ENCODE measurements around the gene SEMA3B.
A peak's percentile ranks its signal among the peaks of the same experiment; 100 is the strongest.
"Not testable (repeated sequence)": the region's sequence is repeated elsewhere in the genome, so short reads cannot be mapped to it uniquely, and the experiment has no call there.

Gene SEMA3B

GRCh38 chr3:50237754-50238548, 31.0 kb upstream of the SEMA3B start:
- peak; percentile 67 to 68 for DNase-seq (ENCODE audit: low read depth in 2 of 2)

DNA sequence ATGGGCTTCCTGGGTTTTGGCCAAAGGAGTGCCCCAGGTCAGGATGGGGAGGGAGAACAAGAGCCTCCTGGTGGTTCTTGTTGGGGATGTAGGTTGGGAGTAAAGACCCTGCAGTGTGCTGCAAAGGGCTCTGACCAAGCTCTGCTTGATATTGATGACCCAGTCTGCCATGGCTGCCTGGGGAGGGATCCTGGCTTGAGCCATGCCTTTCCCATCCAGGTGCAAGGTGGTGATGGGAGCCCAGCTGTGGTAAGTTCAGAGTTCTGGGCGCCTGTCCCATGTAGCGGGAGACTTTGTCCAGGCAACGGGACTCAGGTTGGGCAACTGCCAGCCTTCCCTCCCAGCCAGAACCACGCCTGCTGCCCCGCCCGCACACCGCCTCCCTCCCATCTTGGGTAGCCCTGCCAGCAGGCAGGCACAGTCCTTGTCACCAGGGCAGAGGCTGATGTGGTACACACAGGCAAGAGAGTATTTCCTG, 30.4 kb upstream of the SEMA3B start:
- DNase-seq (ENCODE audit: low read depth in 2 of 2): no peak

DNA sequence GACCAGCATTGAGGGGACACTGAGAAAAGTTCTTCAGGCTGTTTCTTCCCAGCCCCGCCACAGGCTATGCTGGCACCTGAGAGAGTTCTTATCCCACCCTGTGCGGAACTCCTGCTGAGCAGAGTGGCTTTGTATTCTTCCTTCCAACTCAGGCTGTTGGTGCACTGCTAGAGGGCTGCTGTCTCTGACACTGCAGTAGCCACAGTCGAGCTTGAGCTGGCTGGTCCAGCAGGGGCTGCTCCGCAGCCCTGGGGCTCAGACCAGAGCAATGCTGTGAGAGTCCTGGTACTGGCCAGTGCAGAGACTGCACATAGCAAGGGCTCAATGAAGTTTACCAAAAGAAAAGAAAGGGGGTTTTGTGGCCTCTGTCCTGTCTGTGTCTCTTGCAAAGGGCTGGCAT, 29.3 kb upstream of the SEMA3B start:
- DNase-seq (ENCODE audit: low read depth in 2 of 2): no peak

- DNase-seq (ENCODE audit: low read depth in 2 of 2): no peak
Observed at GRCh38 chr3:50241163-50241562, 27.8 kb upstream of the SEMA3B start.

DNA sequence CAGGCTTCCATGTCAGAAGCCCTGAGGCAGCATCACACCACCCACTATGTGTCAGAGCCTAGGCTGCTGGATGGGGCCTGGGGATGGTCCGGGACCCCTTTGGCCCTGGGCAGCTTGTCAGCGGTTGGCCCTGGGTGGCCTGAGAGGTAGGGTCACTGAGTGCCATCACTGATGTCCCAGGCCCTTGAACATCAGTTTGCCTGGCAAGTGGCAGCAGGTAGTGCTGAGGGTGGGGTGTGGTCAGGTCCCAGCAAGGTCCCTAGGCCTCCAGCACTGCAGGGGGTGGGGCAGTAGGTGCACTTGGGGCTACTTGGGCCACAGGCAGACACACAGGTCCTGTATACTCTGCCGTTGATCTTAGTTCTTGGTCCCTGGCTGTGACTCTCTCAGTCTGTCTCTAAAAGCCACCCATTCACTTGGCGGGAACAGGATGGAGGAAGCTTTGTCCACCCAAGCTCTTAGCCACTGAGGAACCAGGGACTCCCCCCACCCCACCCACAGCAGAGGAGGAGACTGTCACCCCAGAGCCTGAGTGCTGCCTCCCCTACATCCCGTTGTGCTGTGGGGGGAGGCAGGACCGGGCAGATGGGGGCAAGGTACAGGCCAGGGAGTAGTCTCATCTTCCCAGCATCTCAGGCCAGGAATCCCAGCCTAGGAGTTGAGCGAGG, 27.1 kb upstream of the SEMA3B start:
- no peak for DNase-seq (ENCODE audit: low read depth in 2 of 2)

- no peak for DNase-seq (ENCODE audit: low read depth in 2 of 2)
Observed at GRCh38 chr3:50242381-50242770, 26.6 kb upstream of the SEMA3B start.

DNA sequence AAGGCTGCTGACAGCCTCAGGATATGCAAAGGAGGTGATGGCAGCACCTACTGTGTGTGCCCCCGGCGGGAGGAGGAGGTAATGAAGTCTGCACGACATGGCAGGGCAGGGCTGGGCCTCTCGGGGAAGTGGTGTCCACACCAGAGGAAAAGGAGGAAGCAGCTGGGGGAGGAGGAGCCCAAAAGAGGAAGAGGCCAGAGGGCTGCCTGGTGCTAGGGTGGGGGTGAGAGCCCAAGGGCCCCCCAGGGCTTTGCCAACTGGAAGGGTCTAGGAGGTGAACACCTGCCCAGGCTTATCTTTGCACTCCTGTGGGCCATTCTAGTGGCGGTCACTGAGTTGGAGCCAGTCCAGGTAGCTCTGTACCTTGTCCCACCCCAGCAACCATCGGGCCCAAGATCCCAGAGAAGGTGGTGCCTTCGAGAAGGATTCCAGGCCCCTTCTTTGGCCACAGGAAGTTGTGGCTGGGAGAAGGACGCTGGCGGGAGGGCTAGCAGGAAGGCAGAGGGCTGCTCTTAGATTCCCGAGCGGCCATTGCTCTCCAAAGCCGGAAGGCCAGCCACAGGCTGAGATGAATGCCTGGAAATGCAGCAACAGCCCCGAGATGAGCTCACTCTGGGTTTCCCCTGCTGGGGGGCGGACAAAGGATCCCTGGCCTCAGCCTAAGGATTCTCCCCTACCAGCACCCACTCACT, 25.9 kb upstream of the SEMA3B start:
- no peak for DNase-seq (ENCODE audit: low read depth in 2 of 2)

DNA sequence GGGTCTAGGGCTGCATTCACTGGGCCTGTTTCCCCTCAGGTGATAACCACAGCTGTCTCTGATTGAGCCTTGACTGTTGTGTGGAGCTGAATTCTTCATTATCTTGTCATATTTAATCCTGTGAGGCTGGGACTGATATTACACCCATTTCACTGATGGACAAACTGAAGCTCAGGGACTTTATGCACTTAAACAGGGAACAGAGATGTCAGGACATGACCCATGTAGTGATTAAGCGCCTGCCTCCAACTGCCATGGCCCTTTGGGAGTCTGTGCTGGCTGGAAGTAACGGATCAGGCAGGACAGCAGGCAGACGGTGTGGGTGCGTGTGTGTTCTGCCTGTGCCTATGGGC, 25.4 kb upstream of the SEMA3B start:
- DNase-seq (ENCODE audit: low read depth in 2 of 2): no peak

- DNase-seq (ENCODE audit: low read depth in 2 of 2): not testable (repeated sequence)
Observed at GRCh38 chr3:50244813-50245212, 24.1 kb upstream of the SEMA3B start.

DNA sequence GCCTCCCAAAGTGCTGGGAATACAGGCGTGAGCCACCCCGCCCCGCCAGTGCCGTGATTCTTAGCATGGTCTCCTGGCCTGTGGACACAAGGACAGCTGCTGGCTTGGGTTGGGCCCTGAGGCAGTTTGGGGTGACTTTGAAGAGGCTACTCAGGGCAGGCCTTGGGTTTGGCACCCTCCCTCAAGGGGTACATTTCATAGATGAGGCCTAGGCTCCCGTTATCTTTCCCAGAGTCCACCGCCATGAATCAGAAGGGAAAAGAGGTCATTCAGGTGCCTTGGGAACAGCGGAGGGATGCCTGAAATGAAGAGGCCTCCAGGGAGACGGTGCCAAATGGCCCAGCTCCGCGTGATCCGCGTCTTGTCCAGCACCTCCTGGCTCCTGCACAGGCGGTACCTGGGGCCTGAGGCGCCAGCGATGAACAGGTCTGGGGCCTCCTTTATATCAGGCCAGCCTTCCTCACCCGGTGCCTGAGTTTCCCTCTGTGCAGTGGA, 23.6 kb upstream of the SEMA3B start:
- DNase-seq (ENCODE audit: low read depth in 2 of 2): no peak

DNA sequence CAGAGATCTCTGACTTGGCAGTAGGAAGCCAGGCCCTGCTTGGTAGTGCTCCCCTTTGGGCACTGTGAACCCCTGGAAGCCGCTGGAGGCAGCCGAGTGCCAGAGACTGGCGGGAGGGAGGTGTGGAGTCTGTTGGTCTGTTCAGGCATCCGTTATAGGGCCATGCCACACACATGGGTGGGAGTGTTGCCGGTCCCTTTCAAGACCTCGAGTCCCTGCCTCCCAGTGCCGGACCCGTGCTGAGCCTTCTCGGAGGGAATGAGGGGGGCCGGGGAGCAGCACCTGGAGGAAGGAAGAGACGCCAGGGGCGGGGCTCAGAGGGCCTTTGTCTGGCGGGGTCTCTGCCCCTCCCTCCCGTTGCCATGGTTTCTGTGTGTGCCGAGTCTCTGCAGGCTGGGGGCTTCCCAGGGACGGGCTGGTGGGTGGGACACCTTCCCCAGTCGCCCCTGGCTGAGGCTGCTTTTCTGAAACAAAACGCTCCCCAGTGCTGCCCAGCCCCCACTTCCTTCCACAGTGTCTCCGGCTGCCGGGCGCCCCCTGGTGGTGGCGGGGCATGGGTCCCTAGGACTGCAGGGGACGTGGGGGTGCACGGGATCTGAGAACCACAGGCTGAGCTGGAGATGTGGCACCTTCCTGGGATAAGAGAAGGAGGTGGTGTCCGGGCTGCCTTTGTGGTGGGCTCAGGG, 23.0 kb upstream of the SEMA3B start:
- peak; percentile 91 to 98 for DNase-seq (ENCODE audit: low read depth in 2 of 2)

DNA sequence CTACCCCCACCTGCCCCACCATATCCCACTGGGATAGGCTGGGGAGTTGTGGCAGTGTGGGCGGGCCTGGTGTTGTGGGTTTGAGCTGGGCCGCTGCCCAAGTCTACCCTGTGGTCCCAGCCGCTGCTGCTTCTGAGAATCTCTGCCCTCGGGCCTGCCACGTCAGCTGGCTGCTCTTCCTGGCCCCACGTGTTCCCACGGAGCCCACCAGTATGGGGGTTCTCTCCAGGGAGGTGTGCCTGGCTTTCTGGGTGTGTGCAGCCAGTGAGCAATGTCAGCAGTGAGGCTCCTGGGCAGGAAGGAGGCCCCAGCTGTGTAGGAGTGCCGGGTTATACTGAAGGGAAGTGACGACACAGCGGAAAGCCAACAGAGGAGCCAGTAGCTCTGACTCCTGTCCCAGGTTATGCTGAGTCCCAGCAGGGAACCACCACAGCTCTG, 22.4 kb upstream of the SEMA3B start:
- peak in 1 of 2 donors; percentile 50 for DNase-seq (ENCODE audit: low read depth in 2 of 2)

- no peak for DNase-seq (ENCODE audit: low read depth in 2 of 2)
Observed at GRCh38 chr3:50248387-50248786, 20.6 kb upstream of the SEMA3B start.

- no peak for DNase-seq (ENCODE audit: low read depth in 2 of 2)
Observed at GRCh38 chr3:50249457-50249856, 19.5 kb upstream of the SEMA3B start.

GRCh38 chr3:50250514-50250913, 18.4 kb upstream of the SEMA3B start:
- no peak for DNase-seq (ENCODE audit: low read depth in 2 of 2)

DNA sequence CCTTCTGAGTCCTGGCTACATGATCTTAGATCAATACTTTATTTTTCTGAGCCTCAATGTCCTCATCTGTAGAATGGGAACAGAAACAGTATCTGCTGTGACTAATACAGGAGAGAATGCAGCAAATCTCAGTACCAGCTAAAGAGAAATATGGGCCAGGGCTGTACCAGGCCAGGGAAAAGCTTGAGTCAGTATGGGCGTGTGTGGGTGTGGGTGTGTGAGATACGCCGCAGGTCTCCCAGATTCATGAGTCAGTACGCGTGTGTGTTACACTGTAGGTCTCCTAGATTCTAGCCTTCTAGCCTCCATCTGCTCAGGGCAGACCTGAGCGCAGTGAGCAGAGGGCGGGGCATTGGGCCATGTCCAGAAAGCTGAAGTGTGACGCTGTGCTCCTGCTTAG, 17.7 kb upstream of the SEMA3B start:
- DNase-seq (ENCODE audit: low read depth in 2 of 2): no peak

DNA sequence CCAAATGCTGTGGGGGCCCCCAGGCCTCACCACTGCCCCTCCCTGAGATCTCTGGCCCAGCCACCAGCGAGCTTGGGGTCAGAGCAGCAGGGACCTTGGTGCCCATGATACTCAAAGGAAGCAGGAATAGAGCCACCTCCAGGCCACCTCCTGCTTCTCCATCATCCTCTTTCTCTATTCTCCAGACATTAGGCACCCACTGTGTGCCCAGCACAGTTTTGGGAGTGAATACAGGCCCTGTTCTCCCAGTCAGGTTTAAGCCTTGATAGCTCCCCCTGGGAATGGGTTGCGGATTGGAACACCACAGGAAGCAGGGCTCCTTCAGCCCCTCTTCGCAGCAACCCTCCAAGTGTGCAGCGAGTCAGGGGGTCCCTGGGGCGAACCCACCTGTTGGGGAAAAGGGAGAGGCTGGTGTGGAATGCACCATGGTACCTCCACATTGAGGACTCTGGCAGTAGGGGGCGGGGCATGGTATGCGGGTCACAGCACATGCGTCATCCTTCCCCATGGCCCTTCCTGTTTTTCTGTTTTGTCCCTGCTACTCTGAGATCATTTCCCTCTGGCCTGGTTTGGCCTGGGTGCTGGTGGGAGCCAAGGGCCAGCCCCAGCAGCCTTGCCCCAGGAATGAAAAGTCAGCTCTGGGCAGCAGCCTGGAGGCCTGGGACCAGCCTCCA, 14.2 kb upstream of the SEMA3B start:
- DNase-seq (ENCODE audit: low read depth in 2 of 2): no peak

GRCh38 chr3:50255251-50255615, 13.7 kb upstream of the SEMA3B start:
- no peak for DNase-seq (ENCODE audit: low read depth in 2 of 2)

GRCh38 chr3:50256978-50257890, 11.7 kb upstream of the SEMA3B start:
- no peak for DNase-seq (ENCODE audit: low read depth in 2 of 2)

GRCh38 chr3:50258029-50258680, 10.8 kb upstream of the SEMA3B start:
- DNase-seq (ENCODE audit: low read depth in 2 of 2): no peak

All from stimulated activated CD4-positive, alpha-beta T cell treated with anti-CD3 and anti-CD28 coated beads, Interleukin-1b, Interleukin-23, amount 100 ng/mL, for 1 hour (primary cell).